GM06990 (cell line): ENCODE data around the gene SMIM8.

Source experiments
- DNase-seq: peaks from one replicate; pipeline ENCODE4 v3.0.0-alpha.2; 2011; ENCODE audit not compliant: insufficient read length; ENCODE audit errors: extremely low read depth
- H3K27me3 ChIP-seq: replicated peaks from 2 replicates; pipeline ENCODE4 v1.6.0; 2011; ENCODE audit warnings: low read length; ENCODE audit not compliant: control insufficient read depth, insufficient read depth
- H3K36me3 ChIP-seq: 2 replicates; pipeline ENCODE4 v1.5.1; 2011; ENCODE audit warnings: low read length; ENCODE audit not compliant: control insufficient read depth, insufficient read depth
- H3K4me3 ChIP-seq: replicated peaks from 2 replicates; pipeline ENCODE4 v1.5.1; 2011; ENCODE audit warnings: low read depth, mild to moderate bottlenecking, control low read depth, low read length
- CTCF ChIP-seq: IDR thresholded peaks from 2 replicates; pipeline ENCODE4 v1.5.1; 2011; ENCODE audit warnings: low read length, control low read depth, mild to moderate bottlenecking, inconsistent platforms; ENCODE audit not compliant: insufficient read depth, poor library complexity, severe bottlenecking

Gene SMIM8

GRCh38 chr6:87281426-87281825 is 41.0 kb upstream of the SMIM8 start:
- no peaks in the 10 kb centered on the region for H3K36me3 ChIP-seq
- TF ChIP-seq CTCF: no peak
- DNase-seq: no peak
- no peak overlapping the region for H3K4me3 ChIP-seq
- H3K27me3 ChIP-seq: no peaks in the 10 kb centered on the region

- no peak overlapping the region for H3K4me3 ChIP-seq
- no peaks in the 10 kb centered on the region for H3K36me3 ChIP-seq
- no peak for TF ChIP-seq CTCF
- no peaks in the 10 kb centered on the region for H3K27me3 ChIP-seq
- no peak for DNase-seq
Observed at GRCh38 chr6:87282743-87283142, 39.6 kb upstream of the SMIM8 start.

GRCh38 chr6:87283461-87283860 is 38.9 kb upstream of the SMIM8 start:
- no peak for TF ChIP-seq CTCF

GRCh38 chr6:87287251-87287650 is 35.1 kb upstream of the SMIM8 start:
- no peaks in the 10 kb centered on the region for H3K27me3 ChIP-seq
- DNase-seq: no peak
- H3K4me3 ChIP-seq: no peak overlapping the region
- no peak for TF ChIP-seq CTCF
- no peaks in the 10 kb centered on the region for H3K36me3 ChIP-seq

More at GRCh38 chr6:87283461-87283860, 38.9 kb upstream of the SMIM8 start:
- Histone ChIP-seq H3K4me3 (no peak overlapping the region), H3K27me3 (no peaks in the 10 kb centered on the region), H3K36me3 (no peaks in the 10 kb centered on the region)
- DNase-seq: no peak

GRCh38 chr6:87289571-87289970 is 32.8 kb upstream of the SMIM8 start:
- H3K36me3 ChIP-seq: no peaks in the 10 kb centered on the region
- TF ChIP-seq CTCF: no peak
- DNase-seq: no peak
- no peaks in the 10 kb centered on the region for H3K27me3 ChIP-seq
- no peak overlapping the region for H3K4me3 ChIP-seq

GRCh38 chr6:87291883-87292282 is 30.5 kb upstream of the SMIM8 start:
- no peak for TF ChIP-seq CTCF
- Histone ChIP-seq H3K4me3 (no peak overlapping the region), H3K36me3 (no peaks in the 10 kb centered on the region), H3K27me3 (no peaks in the 10 kb centered on the region)
- DNase-seq: no peak
